HG03060 (cell line): Measurements from ENCODE around the gene ZNF138.

Experiments used
- ATAC-seq: cut with Tn5 transposase; IDR thresholded peaks from one replicate; pipeline ENCODE4 v1.9.1; 2021; ENCODE audit warnings: low read depth, moderate number of reproducible peaks; ENCODE audit not compliant: unreplicated experiment

Gene ZNF138

GRCh38 chr7:64874562-64875250, 80.5 kb downstream of the ZNF138 start:
- ATAC-seq, result no peak

GRCh38 chr7:64875258-64875657, 81.0 kb downstream of the ZNF138 start:
- ATAC-seq, result no peak

GRCh38 chr7:64875658-64876406, 81.6 kb downstream of the ZNF138 start:
- no peak for ATAC-seq

- no peak for ATAC-seq
Observed at GRCh38 chr7:64876792-64877713, 82.8 kb downstream of the ZNF138 start.

- ATAC-seq, result no peak
Observed at GRCh38 chr7:64877714-64878610, 83.7 kb downstream of the ZNF138 start.

GRCh38 chr7:64878684-64879083, 84.5 kb downstream of the ZNF138 start:
- ATAC-seq, result no peak

GRCh38 chr7:64879086-64879730, 85.0 kb downstream of the ZNF138 start:
- ATAC-seq, result no peak

- no peak for ATAC-seq
Observed at GRCh38 chr7:64879800-64880199, 85.6 kb downstream of the ZNF138 start.

GRCh38 chr7:64880322-64881297, 86.4 kb downstream of the ZNF138 start:
- no peak for ATAC-seq

GRCh38 chr7:64881461-64882287, 87.4 kb downstream of the ZNF138 start:
- no peak for ATAC-seq

- no peak for ATAC-seq
Observed at GRCh38 chr7:64882341-64883112, 88.3 kb downstream of the ZNF138 start.
